Hypothalamus (tissue), 51 donors: Measurements from ENCODE around the gene TTC28.

ENCODE experiments used
- DNase-seq, 51 donors: peaks; one replicate each; lab custom pipeline; 2025; lab: John Stamatoyannopoulos, UW

Gene TTC28

GRCh38 chr22:28019881-28020861 lies 659.5 kb downstream of the TTC28 start:
- peak in 46 of 51 donors; percentile 8 to 81 (median 49) for DNase-seq

- DNase-seq = no peak
Observed at GRCh38 chr22:28019360-28019759, 660.3 kb downstream of the TTC28 start.

- no peak for DNase-seq
Observed at GRCh38 chr22:28018461-28018927, 661.1 kb downstream of the TTC28 start.

GRCh38 chr22:28017859-28018258 lies 661.8 kb downstream of the TTC28 start:
- no peak for DNase-seq

- DNase-seq = no peak
Observed at GRCh38 chr22:28017558-28017820, 662.2 kb downstream of the TTC28 start.

GRCh38 chr22:28016781-28017557 lies 662.7 kb downstream of the TTC28 start:
- no peak for DNase-seq

GRCh38 chr22:28015676-28016601 lies 663.7 kb downstream of the TTC28 start:
- no peak for DNase-seq

GRCh38 chr22:28015046-28015425 lies 664.6 kb downstream of the TTC28 start:
- DNase-seq = no peak

- DNase-seq = no peak
Observed at GRCh38 chr22:28014211-28015045, 665.2 kb downstream of the TTC28 start.

GRCh38 chr22:28013611-28014010 lies 666.0 kb downstream of the TTC28 start:
- no peak for DNase-seq

- DNase-seq = no peak
Observed at GRCh38 chr22:28012832-28013460, 666.7 kb downstream of the TTC28 start.

GRCh38 chr22:28009272-28009827 lies 670.3 kb downstream of the TTC28 start:
- DNase-seq = peak in 49 of 51 donors; percentile 6 to 82 (median 55)

GRCh38 chr22:28008649-28009048 lies 671.0 kb downstream of the TTC28 start:
- DNase-seq = no peak

- DNase-seq = no peak
Observed at GRCh38 chr22:28008056-28008455, 671.6 kb downstream of the TTC28 start.

GRCh38 chr22:28006271-28006670 lies 673.4 kb downstream of the TTC28 start:
- DNase-seq = no peak

GRCh38 chr22:28005513-28005912 lies 674.1 kb downstream of the TTC28 start:
- no peak for DNase-seq

GRCh38 chr22:28004021-28004420 lies 675.6 kb downstream of the TTC28 start:
- no peak for DNase-seq

GRCh38 chr22:28002863-28003565 lies 676.6 kb downstream of the TTC28 start:
- no peak for DNase-seq
